ENCODE measurements around the gene LRRC14B. TPM values are rescaled to one million over a fixed set of nuclear protein-coding genes. Genes with fewer than 3 reads are reported as not detected.

Gene LRRC14B
- total RNA-seq, 2 experiments from 2014 or later, result 4.9 to 9.2 TPM

DNA sequence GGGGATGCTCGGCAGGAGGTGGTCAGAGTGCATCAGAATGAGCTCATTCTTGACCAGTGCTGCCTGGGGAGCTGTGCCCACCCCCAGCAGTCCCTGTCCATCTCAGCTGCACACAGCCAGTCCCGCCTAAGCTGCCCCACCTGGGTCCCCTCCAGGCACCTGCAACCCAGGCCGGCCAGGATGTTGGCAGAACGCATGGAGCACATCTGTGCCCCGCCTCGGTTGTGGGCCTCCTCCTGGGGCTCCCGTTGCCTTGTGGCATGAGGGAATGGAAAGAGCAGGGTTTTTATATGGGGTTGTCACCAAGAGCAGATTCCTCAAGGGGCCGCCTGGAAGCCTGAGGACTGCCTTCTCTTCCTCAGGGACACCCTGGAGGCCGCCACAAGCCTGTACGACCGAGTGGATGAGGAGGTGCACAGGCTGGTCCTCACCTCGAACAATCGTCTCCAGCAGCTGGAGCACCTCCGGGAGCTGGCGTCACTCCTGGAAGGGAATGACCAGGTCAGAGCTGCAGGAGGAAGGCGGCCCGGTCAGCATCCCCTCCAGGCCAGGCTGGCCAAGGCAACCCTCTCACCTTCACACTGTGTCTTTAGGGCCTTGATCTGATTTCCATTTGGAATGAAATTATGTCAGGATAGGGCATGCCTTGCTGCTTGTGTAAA, 34.8 kb upstream of the LRRC14B start:
- intact Hi-C loops (cut with micrococcal nuclease; ENCODE audit: unreplicated experiment), result no loop called here
- ChIA-PET POLR2A (no interaction called here), CTCF (ENCODE audit: unreplicated experiment) (no interaction called here)
- Histone ChIP-seq H3K27ac (ENCODE audit: low read depth, low read length, poor library complexity, severe bottlenecking) (no peak overlapping the region), H4K20me1 (ENCODE audit: insufficient read depth, low read length) (no peaks in the 10 kb centered on the region), H2AFZ (ENCODE audit: low read length) (no peak overlapping the region), H3K4me2 (ENCODE audit: low read length) (no peak overlapping the region), H3K36me3 (ENCODE audit: insufficient read depth, low read length) (no peaks in the 10 kb centered on the region), H3K4me1 (ENCODE audit: insufficient read depth, low read length, poor library complexity, severe bottlenecking) (no peaks in the 10 kb centered on the region), H3K9me2 (ENCODE audit: insufficient read depth, low read length) (no peaks in the 10 kb centered on the region), H3K4me3 (ENCODE audit: low read depth, low read length, poor library complexity, severe bottlenecking) (no peak overlapping the region), H3K9me3 (ENCODE audit: low read length) (no peaks in the 10 kb centered on the region), H3K79me2 (ENCODE audit: insufficient read depth, low read depth, low read length) (no peaks in the 10 kb centered on the region)
- DNase-seq (ENCODE audit: low spot score), result no peak
- TF ChIP-seq EZH2phosphoT487 (IDR thresholded peaks at IDR 0.05; ENCODE audit: borderline replicate concordance, low read depth, low read length), result no peak
- TF ChIP-seq, protein P1, sequence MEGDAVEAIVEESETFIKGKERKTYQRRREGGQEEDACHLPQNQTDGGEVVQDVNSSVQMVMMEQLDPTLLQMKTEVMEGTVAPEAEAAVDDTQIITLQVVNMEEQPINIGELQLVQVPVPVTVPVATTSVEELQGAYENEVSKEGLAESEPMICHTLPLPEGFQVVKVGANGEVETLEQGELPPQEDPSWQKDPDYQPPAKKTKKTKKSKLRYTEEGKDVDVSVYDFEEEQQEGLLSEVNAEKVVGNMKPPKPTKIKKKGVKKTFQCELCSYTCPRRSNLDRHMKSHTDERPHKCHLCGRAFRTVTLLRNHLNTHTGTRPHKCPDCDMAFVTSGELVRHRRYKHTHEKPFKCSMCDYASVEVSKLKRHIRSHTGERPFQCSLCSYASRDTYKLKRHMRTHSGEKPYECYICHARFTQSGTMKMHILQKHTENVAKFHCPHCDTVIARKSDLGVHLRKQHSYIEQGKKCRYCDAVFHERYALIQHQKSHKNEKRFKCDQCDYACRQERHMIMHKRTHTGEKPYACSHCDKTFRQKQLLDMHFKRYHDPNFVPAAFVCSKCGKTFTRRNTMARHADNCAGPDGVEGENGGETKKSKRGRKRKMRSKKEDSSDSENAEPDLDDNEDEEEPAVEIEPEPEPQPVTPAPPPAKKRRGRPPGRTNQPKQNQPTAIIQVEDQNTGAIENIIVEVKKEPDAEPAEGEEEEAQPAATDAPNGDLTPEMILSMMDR (conservative IDR thresholded peaks at IDR 0.05; ENCODE audit: low read length), result no peak
- BruUV-seq (replicated peaks), result no TSS peak

DNA sequence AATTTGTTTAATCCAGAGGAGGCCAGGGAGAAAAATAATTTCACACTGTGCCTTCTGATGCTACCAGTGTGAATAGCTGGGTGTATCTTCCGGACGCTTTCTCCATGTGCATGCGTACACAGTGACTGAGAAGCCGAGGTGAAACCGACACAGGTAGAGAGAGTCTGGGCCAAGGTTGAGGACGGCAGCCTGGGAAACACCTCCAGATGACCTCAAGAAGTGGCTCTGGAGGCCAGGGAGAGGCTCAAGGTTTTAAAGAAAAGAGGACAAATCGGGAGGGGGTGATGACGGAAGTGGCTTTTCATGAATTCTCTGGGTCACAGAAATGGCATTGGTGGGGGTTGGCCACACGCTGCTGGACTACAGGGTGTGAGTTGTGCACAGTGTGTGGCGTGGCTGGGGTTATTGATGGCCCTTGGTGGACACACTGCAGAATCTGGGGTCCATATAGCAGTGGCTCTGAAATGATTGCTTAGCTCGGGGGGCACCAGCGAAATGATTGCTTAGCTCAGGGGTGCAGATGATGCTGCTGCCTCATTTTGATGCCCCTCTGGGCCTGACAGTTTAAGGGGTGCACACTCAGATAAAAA, 34.1 kb upstream of the LRRC14B start:
- POLR2A ChIA-PET, result interaction anchor here (0.6 kb wide), 1 partner anchor 22 kb away, joined by 4 read pairs; no protein-coding TSS in a partner anchor
- H3K36me3 ChIP-seq (ENCODE audit: insufficient read depth, low read length), result no peaks in the 10 kb centered on the region
- no peak overlapping the region for H3K4me2 ChIP-seq (ENCODE audit: low read length)
- no TSS peak for BruUV-seq (replicated peaks)
- no peaks in the 10 kb centered on the region for H3K4me1 ChIP-seq (ENCODE audit: insufficient read depth, low read length, poor library complexity, severe bottlenecking)
- H3K4me3 ChIP-seq (ENCODE audit: low read depth, low read length, poor library complexity, severe bottlenecking), result no peak overlapping the region
- H3K9me3 ChIP-seq (ENCODE audit: low read length), result no peaks in the 10 kb centered on the region
- no peaks in the 10 kb centered on the region for H3K9me2 ChIP-seq (ENCODE audit: insufficient read depth, low read length)
- no peak for DNase-seq (ENCODE audit: low spot score)
- H4K20me1 ChIP-seq (ENCODE audit: insufficient read depth, low read length), result no peaks in the 10 kb centered on the region
- no peak for TF ChIP-seq EZH2phosphoT487 (IDR thresholded peaks at IDR 0.05; ENCODE audit: borderline replicate concordance, low read depth, low read length)
- TF ChIP-seq, protein P1 (conservative IDR thresholded peaks at IDR 0.05; ENCODE audit: low read length), result no peak
- H3K27ac ChIP-seq (ENCODE audit: low read depth, low read length, poor library complexity, severe bottlenecking), result no peak overlapping the region
- CTCF ChIA-PET (ENCODE audit: unreplicated experiment), result no interaction called here
- intact Hi-C loops (cut with micrococcal nuclease; ENCODE audit: unreplicated experiment), result no loop called here
- no peak overlapping the region for H2AFZ ChIP-seq (ENCODE audit: low read length)
- H3K79me2 ChIP-seq (ENCODE audit: insufficient read depth, low read depth, low read length), result no peaks in the 10 kb centered on the region

DNA sequence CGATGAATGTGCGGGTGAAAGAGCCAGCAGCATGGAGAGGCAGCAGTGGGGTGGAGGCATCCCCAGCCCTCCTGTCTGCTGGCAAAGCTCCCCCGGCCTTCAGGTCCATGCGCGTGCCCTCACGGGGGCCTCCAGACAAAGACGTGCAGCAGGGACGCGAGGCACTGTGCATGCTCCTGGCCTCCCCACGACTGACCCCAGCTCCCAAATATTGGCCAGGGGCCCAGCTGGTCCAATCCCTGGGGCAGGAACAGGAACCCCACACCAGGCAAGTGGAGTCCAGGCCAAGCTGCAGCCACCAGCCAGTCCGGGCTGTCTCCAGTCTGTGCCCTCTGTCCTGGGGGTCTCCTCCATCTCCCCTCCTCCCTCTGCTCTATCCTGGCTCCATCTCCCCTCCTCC, 33.5 kb upstream of the LRRC14B start:
- no TSS peak for BruUV-seq (replicated peaks)
- DNase-seq (ENCODE audit: low spot score), result no peak
- TF ChIP-seq, protein P1 (conservative IDR thresholded peaks at IDR 0.05; ENCODE audit: low read length), result no peak
- no peak for TF ChIP-seq EZH2phosphoT487 (IDR thresholded peaks at IDR 0.05; ENCODE audit: borderline replicate concordance, low read depth, low read length)
- Histone ChIP-seq H3K36me3 (ENCODE audit: insufficient read depth, low read length) (no peaks in the 10 kb centered on the region), H3K27ac (ENCODE audit: low read depth, low read length, poor library complexity, severe bottlenecking) (no peak overlapping the region), H2AFZ (ENCODE audit: low read length) (no peak overlapping the region), H3K9me2 (ENCODE audit: insufficient read depth, low read length) (no peaks in the 10 kb centered on the region), H3K4me2 (ENCODE audit: low read length) (no peak overlapping the region), H4K20me1 (ENCODE audit: insufficient read depth, low read length) (no peaks in the 10 kb centered on the region), H3K4me1 (ENCODE audit: insufficient read depth, low read length, poor library complexity, severe bottlenecking) (no peaks in the 10 kb centered on the region), H3K9me3 (ENCODE audit: low read length) (no peaks in the 10 kb centered on the region), H3K79me2 (ENCODE audit: insufficient read depth, low read depth, low read length) (no peaks in the 10 kb centered on the region), H3K4me3 (ENCODE audit: low read depth, low read length, poor library complexity, severe bottlenecking) (no peak overlapping the region)
- POLR2A ChIA-PET, result interaction anchor here (0.6 kb wide), 1 partner anchor 23 kb away, joined by 4 read pairs; no protein-coding TSS in a partner anchor
- CTCF ChIA-PET (ENCODE audit: unreplicated experiment), result no interaction called here
- intact Hi-C loops (cut with micrococcal nuclease; ENCODE audit: unreplicated experiment), result no loop called here

Data from OCI-LY7 (cell line).